NCI-H1930 (cell line): ENCODE results near the gene CPXM2.

Experiments
- DNase-seq, 2 experiments: peaks; one replicate each; lab custom pipeline; 2025; lab: John Stamatoyannopoulos, UW

CPXM2 gene

GRCh38 chr10:123848564-123849457 is 42.8 kb downstream of the CPXM2 start:
- no peak for DNase-seq

GRCh38 chr10:123847686-123848432 is 43.7 kb downstream of the CPXM2 start:
- no peak for DNase-seq

- DNase-seq: no peak
These were observed 47.8 kb downstream of the CPXM2 start for GRCh38 chr10:123843835-123844234.

- DNase-seq: no peak
These were observed 48.8 kb downstream of the CPXM2 start for GRCh38 chr10:123842692-123843385.

GRCh38 chr10:123841560-123841959 is 50.0 kb downstream of the CPXM2 start:
- DNase-seq: no peak

GRCh38 chr10:123841115-123841514 is 50.5 kb downstream of the CPXM2 start:
- no peak for DNase-seq

GRCh38 chr10:123840714-123841113 is 50.9 kb downstream of the CPXM2 start:
- DNase-seq: no peak

GRCh38 chr10:123838596-123839310 is 52.9 kb downstream of the CPXM2 start:
- DNase-seq: no peak

- DNase-seq: no peak
These were observed 53.9 kb downstream of the CPXM2 start for GRCh38 chr10:123837756-123838155.

GRCh38 chr10:123836418-123837145 is 55.0 kb downstream of the CPXM2 start:
- DNase-seq: no peak

GRCh38 chr10:123835575-123835974 is 56.0 kb downstream of the CPXM2 start:
- DNase-seq: no peak

- no peak for DNase-seq
These were observed 58.3 kb downstream of the CPXM2 start for GRCh38 chr10:123833170-123833850.

GRCh38 chr10:123831259-123831658 is 60.3 kb downstream of the CPXM2 start:
- DNase-seq: no peak

GRCh38 chr10:123821136-123821535 is 70.5 kb downstream of the CPXM2 start:
- DNase-seq: no peak

- no peak for DNase-seq
These were observed 82.0 kb downstream of the CPXM2 start for GRCh38 chr10:123809632-123810031.

- no peak for DNase-seq
These were observed 82.7 kb downstream of the CPXM2 start for GRCh38 chr10:123808906-123809305.

GRCh38 chr10:123808286-123808685 is 83.3 kb downstream of the CPXM2 start:
- no peak for DNase-seq

GRCh38 chr10:123807444-123808035 is 84.1 kb downstream of the CPXM2 start:
- DNase-seq: no peak

- DNase-seq: no peak
These were observed 86.9 kb downstream of the CPXM2 start for GRCh38 chr10:123804716-123805115.

- DNase-seq: no peak
These were observed 90.8 kb downstream of the CPXM2 start for GRCh38 chr10:123800821-123801220.
